Right kidney (tissue), 1 donor: Measurements from ENCODE around the gene WDR88.
"Not testable (repeated sequence)": the region's sequence is repeated elsewhere in the genome, so short reads cannot be mapped to it uniquely, and the experiment has no call there.

Experiments
- DNase-seq: peaks from one replicate; pipeline ENCODE4 v3.0.0-alpha.2; 2016

The WDR88 gene

GRCh38 chr19:33199441-33200265 lies 67.7 kb downstream of the WDR88 start:
- no peak for DNase-seq

- no peak for DNase-seq
Observed at GRCh38 chr19:33201473-33201872, 69.6 kb downstream of the WDR88 start.

- DNase-seq = no peak
Observed at GRCh38 chr19:33201886-33202545, 70.1 kb downstream of the WDR88 start.

DNA sequence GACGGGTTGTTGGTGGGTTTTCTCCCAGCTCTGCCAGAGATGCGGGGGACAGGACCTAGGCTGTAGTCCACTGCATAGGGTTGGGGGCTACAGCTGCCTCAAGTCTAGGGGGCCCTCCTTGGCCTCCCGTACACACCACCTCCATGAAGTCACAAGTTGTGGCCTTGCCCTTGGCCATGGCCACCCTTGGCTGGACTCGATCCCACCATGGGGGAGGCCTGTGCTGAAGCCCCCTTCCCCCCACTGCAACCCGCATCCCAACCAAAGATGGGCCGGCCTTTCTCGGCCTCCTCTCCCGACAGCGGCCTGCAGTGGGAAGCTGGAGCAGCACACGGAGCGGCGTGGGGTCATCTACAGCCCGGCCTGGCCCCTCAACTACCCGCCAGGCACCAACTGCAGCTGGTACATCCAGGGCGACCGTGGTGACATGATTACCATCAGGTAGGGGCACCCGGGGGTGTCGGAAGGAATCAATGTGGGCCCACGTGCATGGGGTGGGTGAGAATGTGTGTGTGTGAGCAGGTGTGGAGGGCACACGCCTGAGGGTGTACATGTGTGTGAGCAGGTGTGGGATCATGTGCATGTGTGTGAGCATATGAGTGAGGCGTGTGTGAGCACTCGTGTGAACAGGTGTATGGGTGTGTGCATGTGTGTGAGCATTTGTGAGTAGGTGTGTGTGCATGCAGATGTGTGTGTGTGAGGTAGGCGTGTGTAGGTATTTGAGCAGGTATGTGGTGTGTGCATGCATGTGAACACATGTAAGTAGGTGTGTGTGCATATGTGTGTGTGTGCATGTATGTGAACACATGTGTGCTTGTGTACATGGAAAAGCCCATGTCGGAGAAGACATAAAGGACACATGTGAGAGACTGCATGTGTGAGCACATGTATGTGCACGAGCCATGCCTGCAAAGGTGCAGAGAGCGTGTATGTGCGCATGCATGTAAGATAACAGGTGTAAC lies 70.9 kb downstream of the WDR88 start:
- no peak for DNase-seq

GRCh38 chr19:33203529-33203928 lies 71.6 kb downstream of the WDR88 start:
- DNase-seq = no peak

GRCh38 chr19:33204136-33204973 lies 72.4 kb downstream of the WDR88 start:
- no peak for DNase-seq

DNA sequence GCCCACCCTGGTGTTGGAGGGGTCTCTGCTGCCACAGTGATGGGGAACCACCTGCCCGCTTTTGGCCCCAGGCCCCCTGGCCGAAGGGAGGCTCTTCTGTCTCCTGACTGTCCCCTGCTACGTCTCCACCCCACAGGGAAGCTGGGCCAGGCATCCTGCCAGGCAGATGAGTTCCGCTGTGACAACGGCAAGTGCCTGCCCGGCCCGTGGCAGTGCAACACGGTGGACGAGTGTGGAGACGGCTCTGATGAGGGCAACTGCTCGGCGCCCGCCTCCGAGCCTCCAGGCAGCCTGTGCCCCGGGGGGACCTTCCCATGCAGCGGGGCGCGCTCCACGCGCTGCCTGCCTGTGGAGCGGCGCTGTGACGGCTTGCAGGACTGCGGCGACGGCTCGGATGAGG lies 73.2 kb downstream of the WDR88 start:
- DNase-seq = no peak

DNA sequence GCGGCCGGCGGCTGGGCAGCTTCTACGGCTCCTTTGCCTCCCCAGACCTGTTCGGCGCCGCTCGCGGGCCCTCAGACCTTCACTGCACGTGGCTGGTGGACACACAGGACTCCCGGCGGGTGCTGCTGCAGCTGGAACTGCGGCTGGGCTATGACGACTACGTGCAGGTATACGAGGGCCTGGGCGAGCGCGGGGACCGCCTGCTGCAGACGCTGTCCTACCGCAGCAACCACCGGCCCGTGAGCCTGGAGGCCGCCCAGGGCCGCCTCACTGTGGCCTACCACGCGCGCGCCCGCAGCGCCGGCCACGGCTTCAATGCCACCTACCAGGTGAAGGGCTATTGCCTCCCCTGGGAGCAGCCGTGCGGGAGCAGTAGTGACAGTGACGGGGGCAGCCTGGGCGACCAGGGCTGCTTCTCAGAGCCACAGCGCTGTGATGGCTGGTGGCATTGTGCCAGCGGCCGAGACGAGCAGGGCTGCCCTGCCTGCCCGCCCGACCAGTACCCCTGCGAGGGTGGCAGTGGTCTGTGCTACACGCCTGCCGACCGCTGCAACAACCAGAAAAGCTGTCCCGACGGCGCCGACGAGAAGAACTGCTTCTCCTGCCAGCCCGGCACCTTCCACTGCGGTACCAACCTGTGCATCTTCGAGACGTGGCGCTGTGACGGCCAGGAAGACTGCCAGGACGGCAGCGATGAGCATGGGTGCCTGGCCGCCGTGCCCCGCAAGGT lies 73.8 kb downstream of the WDR88 start:
- no peak for DNase-seq

DNA sequence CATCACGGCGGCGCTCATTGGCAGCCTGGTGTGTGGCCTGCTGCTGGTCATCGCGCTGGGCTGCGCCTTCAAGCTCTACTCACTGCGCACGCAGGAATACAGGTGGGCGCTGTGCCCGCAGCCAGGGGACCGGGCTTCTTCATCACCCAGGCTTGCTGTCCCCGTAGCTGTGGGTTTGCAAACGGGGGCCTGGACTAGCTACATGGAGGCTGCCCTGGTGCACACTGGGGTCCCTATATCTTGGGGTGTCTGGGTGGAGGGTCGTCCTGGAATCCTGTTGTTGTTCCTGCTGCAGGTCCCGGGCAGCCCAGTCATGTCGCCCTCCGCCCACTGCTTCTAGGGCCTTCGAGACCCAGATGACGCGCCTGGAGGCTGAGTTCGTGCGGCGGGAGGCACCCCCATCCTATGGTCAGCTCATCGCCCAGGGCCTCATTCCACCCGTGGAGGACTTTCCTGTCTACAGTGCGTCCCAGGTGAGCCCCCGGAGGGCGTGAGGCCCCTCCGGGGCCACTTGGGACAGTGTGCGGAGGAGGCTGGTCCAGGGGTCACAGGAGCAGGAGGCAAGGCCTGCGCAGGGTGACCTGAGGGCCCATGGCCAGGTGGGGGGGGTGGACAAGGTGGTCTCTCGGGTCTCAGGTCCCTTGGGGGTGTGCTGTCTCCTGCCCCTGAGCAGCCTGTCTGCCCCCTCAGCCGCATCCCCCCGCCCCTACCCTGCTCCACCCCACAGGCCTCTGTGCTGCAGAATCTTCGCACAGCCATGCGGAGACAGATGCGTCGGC lies 74.5 kb downstream of the WDR88 start:
- DNase-seq = no peak

DNA sequence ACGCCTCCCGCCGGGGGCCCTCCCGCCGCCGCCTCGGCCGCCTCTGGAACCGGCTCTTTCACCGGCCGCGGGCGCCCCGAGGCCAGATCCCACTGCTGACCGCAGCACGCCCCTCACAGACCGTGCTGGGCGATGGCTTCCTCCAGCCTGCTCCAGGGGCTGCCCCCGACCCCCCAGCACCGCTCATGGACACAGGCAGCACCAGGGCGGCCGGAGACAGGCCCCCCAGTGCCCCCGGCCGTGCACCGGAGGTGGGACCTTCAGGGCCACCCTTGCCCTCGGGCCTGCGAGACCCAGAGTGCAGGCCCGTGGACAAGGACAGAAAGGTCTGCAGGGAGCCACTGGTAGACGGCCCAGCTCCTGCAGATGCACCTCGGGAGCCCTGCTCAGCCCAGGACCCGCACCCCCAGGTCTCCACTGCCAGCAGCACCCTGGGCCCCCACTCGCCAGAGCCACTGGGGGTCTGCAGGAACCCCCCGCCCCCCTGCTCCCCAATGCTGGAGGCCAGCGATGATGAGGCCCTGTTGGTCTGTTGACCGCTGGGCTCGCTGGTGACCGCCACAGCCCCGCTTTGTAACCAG lies 75.2 kb downstream of the WDR88 start:
- DNase-seq = no peak

GRCh38 chr19:33207903-33208302 lies 76.0 kb downstream of the WDR88 start:
- DNase-seq = no peak

- DNase-seq = no peak
Observed at GRCh38 chr19:33208371-33208895, 76.5 kb downstream of the WDR88 start.

DNA sequence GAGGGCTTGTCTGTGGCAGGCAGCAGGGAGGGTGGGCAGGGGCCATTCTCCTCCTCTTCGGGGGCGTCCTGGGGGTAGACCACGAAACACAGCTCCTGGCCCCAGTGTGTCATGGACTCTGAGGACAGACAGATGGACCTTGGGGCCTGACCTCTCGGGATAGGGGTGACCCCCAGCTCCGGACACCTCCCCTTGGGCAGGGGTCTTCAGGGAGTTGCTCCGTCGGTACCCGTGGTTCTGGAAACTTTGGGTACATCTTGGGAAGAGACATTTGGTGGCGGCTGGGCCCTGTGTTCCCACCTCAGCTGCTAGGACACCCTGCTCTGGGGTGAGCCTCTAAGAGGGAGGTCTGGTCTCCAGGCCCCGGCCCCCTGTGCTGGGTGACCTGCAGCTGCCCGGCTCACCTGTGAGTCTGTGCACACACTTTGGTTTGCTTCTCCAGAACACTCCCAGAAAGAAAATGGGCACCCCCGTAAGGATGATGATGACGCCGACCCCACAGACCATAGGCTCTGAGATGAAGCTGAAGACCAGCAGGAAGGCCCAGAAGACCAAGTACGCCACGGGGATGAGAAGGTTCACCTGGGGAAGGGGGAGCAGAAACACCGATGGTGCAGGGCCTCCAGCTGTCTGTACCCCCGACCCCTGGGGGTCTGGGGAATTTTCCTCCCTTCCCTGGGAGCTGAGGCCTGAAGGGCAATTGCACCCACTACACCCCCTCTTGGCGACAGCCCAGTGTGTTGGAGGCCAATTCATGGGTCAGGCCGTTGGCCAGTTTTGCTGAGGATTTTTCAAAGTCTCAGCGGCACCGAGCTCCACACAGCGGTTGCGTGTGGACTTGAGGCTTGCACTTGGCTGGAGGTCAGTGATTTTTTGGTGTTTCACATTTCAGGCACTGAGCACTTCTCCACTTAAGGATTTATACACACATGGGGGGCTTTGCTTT lies 77.3 kb downstream of the WDR88 start:
- DNase-seq = no peak

- DNase-seq = not testable (repeated sequence)
Observed at GRCh38 chr19:33209850-33210230, 77.9 kb downstream of the WDR88 start.

- no peak for DNase-seq
Observed at GRCh38 chr19:33210266-33210940, 78.5 kb downstream of the WDR88 start.

GRCh38 chr19:33211794-33212435 lies 80.0 kb downstream of the WDR88 start:
- no peak for DNase-seq

DNA sequence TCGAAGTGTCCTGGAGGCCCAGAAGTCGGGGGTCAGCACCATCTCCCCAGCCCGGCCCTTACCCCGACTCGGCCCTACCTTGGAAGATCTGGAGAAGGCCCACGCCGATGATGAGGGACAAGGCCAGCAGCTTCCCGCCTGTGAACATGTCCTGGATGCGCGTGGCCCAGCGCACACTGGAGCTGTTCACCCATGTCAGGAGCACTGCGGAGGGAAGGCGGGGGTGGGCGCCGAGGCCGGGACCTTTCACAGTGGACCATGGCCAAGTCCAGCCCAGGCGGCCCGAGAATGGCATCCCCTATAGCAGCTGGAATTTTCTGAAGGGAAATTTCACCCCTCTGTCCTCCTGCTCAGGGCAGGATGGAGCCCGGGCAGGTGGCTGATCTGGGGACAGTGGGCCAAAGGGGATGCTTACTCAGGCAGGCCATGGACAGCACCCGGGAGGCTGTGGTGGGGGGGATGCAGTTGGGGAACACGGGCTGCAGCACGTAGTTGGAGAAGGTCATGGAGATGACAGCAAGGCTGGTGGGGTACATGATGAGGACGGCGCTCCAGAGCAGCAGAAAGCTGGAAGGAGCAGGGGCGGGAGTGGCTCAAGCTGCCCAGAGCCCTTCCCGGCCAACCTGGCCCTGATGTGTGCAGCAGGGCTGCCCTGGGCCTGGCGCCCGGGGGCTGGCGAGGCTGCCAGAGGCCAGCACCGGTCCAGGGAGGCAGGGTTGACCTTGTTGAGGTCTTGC lies 80.7 kb downstream of the WDR88 start:
- no peak for DNase-seq
